HEK293 (cell line): Measurements from ENCODE around the gene YARS1.

Experiments
- CTCF ChIP-seq: fragments of 450-650 bp; formaldehyde crosslinking; IDR thresholded peaks from 2 replicates; pipeline ENCODE4 v1.5.1; 2016; ENCODE audit warnings: missing biosample characterization, missing genetic modification characterization
- HOXC10 ChIP-seq: sonication (generic); formaldehyde crosslinking; IDR thresholded peaks from 2 replicates; pipeline ENCODE4 v1.8.1; 2023; ENCODE audit warnings: mild to moderate bottlenecking, missing genetic modification reagents
- PRDM1 ChIP-seq: fragments of 450-650 bp; formaldehyde crosslinking; IDR thresholded peaks from 2 replicates; pipeline ENCODE4; 2016; ENCODE audit warnings: missing biosample characterization, missing genetic modification characterization
- PRDM2 ChIP-seq: fragments of 450-650 bp; formaldehyde crosslinking; IDR thresholded peaks from 2 replicates; pipeline ENCODE4 v1.5.1; 2016; ENCODE audit warnings: missing biosample characterization, missing genetic modification characterization, borderline replicate concordance
- REPIN1 ChIP-seq: fragments of 450-650 bp; formaldehyde crosslinking; IDR thresholded peaks from 2 replicates; pipeline ENCODE4 v1.5.1; 2017; ENCODE audit warnings: missing biosample characterization, missing genetic modification characterization, low read depth
- REST ChIP-seq: fragments of 450-650 bp; formaldehyde crosslinking; IDR thresholded peaks from 2 replicates; pipeline ENCODE4 v1.5.1; 2016; ENCODE audit warnings: missing biosample characterization, missing genetic modification characterization
- ZBTB49 ChIP-seq: fragments of 450-650 bp; formaldehyde crosslinking; IDR thresholded peaks from 2 replicates; pipeline ENCODE4 v1.5.1; 2016; ENCODE audit warnings: missing biosample characterization, missing genetic modification characterization, low read depth
- ZNF18 ChIP-seq: fragments of 450-650 bp; formaldehyde crosslinking; IDR thresholded peaks from 2 replicates; pipeline ENCODE4 v1.5.1; 2016; ENCODE audit warnings: missing biosample characterization, missing genetic modification characterization
- ZNF626 ChIP-seq: fragments of 450-650 bp; sonication (Bioruptor Pico); formaldehyde crosslinking; IDR thresholded peaks from 2 replicates; pipeline ENCODE4 v1.5.1; 2018; ENCODE audit warnings: missing biosample characterization, missing genetic modification characterization, inconsistent platforms
- ZNF629 ChIP-seq: fragments of 450-650 bp; formaldehyde crosslinking; IDR thresholded peaks from 2 replicates; pipeline ENCODE4 v1.5.1; 2017; ENCODE audit warnings: missing biosample characterization, missing genetic modification characterization
- ZSCAN16 ChIP-seq: fragments of 450-650 bp; formaldehyde crosslinking; IDR thresholded peaks from 2 replicates; pipeline ENCODE4 v1.5.1; 2016; ENCODE audit warnings: missing biosample characterization, missing genetic modification characterization

GRCh38 chr1:32864375-32865019, 47.3 kb upstream of the YARS1 start:
- no peak for TF ChIP-seq CTCF (tag by site-specific recombination)
- no peak for TF ChIP-seq PRDM2 (tag by site-specific recombination)
- no peak for TF ChIP-seq PRDM1 (tag by site-specific recombination)
- no peak for TF ChIP-seq ZNF626
- no peak for TF ChIP-seq ZNF18 (tag by site-specific recombination)
- TF ChIP-seq ZBTB49 (tag by site-specific recombination), result no peak
- TF ChIP-seq HOXC10 (CRISPR knock-in tag), result no peak
- no peak for TF ChIP-seq REST (tag by site-specific recombination)
- TF ChIP-seq REPIN1, result no peak
- no peak for TF ChIP-seq ZSCAN16 (tag by site-specific recombination)
- no peak for TF ChIP-seq ZNF629 (tag by site-specific recombination)
